ENCODE results near the gene TRAPPC12.
"Not testable (repeated sequence)": the region's sequence is repeated elsewhere in the genome, so short reads cannot be mapped to it uniquely, and the experiment has no call there.

Gene TRAPPC12

GRCh38 chr2:3430740-3431490, 51.4 kb downstream of the TRAPPC12 start:
- DNase-seq (ENCODE audit: insufficient read length, low spot score) (no peak), FAIRE-seq (no peak)

GRCh38 chr2:3432067-3432466, 52.6 kb downstream of the TRAPPC12 start:
- no peak for DNase-seq (ENCODE audit: insufficient read length, low spot score)
- FAIRE-seq: no peak

- FAIRE-seq (no peak), DNase-seq (ENCODE audit: insufficient read length, low spot score) (no peak)
These were observed 53.3 kb downstream of the TRAPPC12 start for GRCh38 chr2:3432693-3433338.

GRCh38 chr2:3433339-3433699, 53.8 kb downstream of the TRAPPC12 start:
- no peak for FAIRE-seq

GRCh38 chr2:3433776-3434400, 54.4 kb downstream of the TRAPPC12 start:
- no peak for DNase-seq (ENCODE audit: insufficient read length, low spot score)
- no peak for FAIRE-seq

More at GRCh38 chr2:3433339-3433699, 53.8 kb downstream of the TRAPPC12 start:
- no peak for DNase-seq (ENCODE audit: insufficient read length, low spot score)

- FAIRE-seq (no peak), DNase-seq (ENCODE audit: insufficient read length, low spot score) (no peak)
These were observed 55.2 kb downstream of the TRAPPC12 start for GRCh38 chr2:3434654-3435053.

GRCh38 chr2:3435445-3435844, 56.0 kb downstream of the TRAPPC12 start:
- no peak for DNase-seq (ENCODE audit: insufficient read length, low spot score)
- FAIRE-seq: no peak

- no peak for FAIRE-seq
These were observed 61.0 kb downstream of the TRAPPC12 start for GRCh38 chr2:3440477-3440876.

GRCh38 chr2:3441465-3441864, 62.0 kb downstream of the TRAPPC12 start:
- FAIRE-seq (no peak), DNase-seq (ENCODE audit: insufficient read length, low spot score) (no peak)

More at GRCh38 chr2:3440477-3440876, 61.0 kb downstream of the TRAPPC12 start:
- no peak for DNase-seq (ENCODE audit: insufficient read length, low spot score)

- FAIRE-seq (no peak), DNase-seq (ENCODE audit: insufficient read length, low spot score) (no peak)
These were observed 62.7 kb downstream of the TRAPPC12 start for GRCh38 chr2:3442185-3442584.

GRCh38 chr2:3443083-3443482, 63.6 kb downstream of the TRAPPC12 start:
- DNase-seq (ENCODE audit: insufficient read length, low spot score) (no peak), FAIRE-seq (no peak)

- no peak for DNase-seq (ENCODE audit: insufficient read length, low spot score)
- no peak for FAIRE-seq
These were observed 64.1 kb downstream of the TRAPPC12 start for GRCh38 chr2:3443506-3444084.

GRCh38 chr2:3445891-3446290, 66.4 kb downstream of the TRAPPC12 start:
- FAIRE-seq (no peak), DNase-seq (ENCODE audit: insufficient read length, low spot score) (no peak)

- DNase-seq (ENCODE audit: insufficient read length, low spot score) (no peak), FAIRE-seq (no peak)
These were observed 66.9 kb downstream of the TRAPPC12 start for GRCh38 chr2:3446381-3446780.

GRCh38 chr2:3447186-3447585, 67.7 kb downstream of the TRAPPC12 start:
- not testable (repeated sequence) for DNase-seq (ENCODE audit: insufficient read length, low spot score); FAIRE-seq

GRCh38 chr2:3447789-3448317, 68.4 kb downstream of the TRAPPC12 start:
- no peak for FAIRE-seq
- DNase-seq (ENCODE audit: insufficient read length, low spot score): no peak

- not testable (repeated sequence) for FAIRE-seq; DNase-seq (ENCODE audit: insufficient read length, low spot score)
These were observed 69.0 kb downstream of the TRAPPC12 start for GRCh38 chr2:3448441-3448911.

GRCh38 chr2:3449086-3449485, 69.6 kb downstream of the TRAPPC12 start:
- no peak for FAIRE-seq
- no peak for DNase-seq (ENCODE audit: insufficient read length, low spot score)

- no peak for FAIRE-seq
- DNase-seq (ENCODE audit: insufficient read length, low spot score): no peak
These were observed 70.4 kb downstream of the TRAPPC12 start for GRCh38 chr2:3449936-3450335.

GRCh38 chr2:3450385-3451010, 71.0 kb downstream of the TRAPPC12 start:
- no peak for DNase-seq (ENCODE audit: insufficient read length, low spot score)
- FAIRE-seq: no peak

GRCh38 chr2:3451169-3451568, 71.7 kb downstream of the TRAPPC12 start:
- FAIRE-seq: no peak
- DNase-seq (ENCODE audit: insufficient read length, low spot score): no peak

All from GM19239 (cell line).